ENCODE data around the gene BANP.
"Not testable (repeated sequence)": the region's sequence is repeated elsewhere in the genome, so short reads cannot be mapped to it uniquely, and the experiment has no call there.

The BANP gene

DNA sequence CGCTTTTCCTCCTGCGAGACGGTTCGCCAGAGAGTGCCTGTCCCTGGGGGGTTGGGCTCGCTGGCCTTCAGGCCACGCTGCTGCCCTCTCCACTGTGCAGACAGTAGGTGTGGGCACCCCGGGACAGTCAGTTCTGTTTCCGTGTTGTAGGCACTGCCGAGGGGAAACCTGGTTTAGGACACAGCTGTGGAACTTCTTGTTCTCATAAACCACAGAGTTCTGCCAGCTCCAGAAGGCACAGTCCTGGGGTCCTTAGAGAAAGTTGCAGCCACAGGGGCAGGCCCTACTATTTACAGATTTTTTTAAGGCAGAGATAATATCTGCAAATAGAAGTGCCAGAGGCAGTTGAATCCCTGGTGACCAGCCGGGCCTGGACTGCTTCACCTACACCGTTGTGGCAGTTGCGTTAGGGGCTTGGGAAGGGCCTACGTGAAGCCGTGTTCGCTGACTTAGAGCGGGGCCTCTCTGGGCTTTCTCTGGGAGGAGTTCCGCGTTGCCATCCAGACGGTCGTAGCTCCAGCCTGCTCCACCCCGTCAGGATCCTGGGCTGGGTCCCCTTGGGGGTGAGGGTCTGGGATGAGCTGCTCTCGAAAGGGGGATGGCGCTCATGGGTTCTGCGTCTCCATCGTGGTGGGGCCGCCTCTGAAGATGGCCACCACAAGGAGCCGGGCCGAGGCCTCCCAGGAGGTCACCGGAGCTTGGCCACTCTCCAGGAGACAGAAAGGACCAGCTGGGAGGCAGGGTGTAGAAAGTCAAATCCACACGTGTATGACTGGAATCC, 126.3 kb downstream of the BANP start:
- DNase-seq (ENCODE audit: low spot score) (no peak), FAIRE-seq (no peak)

DNA sequence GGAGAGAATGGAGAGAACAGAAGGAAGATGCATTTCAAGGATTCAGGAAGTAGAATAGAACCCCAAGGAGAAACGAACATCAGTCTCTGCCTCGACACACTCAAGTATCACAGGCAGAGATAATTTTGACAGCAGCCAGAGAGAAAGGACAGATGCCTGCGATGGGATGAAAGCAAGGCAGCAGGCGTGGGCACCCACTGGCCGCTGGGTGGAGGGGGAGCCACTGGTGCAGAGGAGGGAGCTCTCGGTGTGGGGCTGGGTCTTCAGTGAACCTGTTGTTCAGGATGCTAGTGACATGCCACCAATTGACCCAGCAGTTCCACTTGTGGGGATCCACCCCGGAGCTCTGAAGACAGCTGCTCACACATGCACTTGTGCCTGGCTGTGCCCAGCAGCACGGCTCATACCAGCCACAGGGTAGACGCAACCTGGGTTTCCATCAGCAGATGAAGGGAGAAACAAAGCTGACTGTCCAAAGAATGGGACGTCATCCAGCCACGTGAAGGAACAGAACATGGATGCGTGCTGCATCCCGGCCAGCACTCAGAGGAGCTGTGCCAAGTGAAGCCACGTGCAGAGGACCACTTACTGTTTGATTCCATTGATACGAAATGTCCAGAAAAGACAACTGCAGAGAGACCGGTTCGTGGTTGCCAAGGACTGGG, 127.0 kb downstream of the BANP start:
- no peak for FAIRE-seq
- no peak for DNase-seq (ENCODE audit: low spot score)

DNA sequence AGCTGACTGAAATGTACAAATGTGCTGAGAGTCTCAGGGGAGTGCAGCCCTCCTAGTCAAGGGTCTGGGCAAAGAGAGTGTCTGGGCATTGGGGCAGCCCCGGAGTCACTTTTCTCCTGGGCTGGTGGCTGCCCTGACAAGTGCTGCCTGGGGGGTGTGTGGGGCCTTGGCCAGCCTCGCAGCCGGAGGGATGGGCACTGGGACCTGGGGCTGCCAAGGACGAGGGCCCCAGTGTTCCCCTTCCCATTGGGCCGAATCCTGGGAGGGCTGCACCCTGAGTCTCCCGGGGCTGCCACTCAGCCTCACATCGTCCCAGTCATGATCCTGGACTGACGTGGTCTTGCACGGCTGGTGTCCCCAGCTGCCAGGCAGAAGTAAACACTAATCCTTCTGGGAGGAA, 132.3 kb downstream of the BANP start:
- FAIRE-seq (no peak), DNase-seq (ENCODE audit: low spot score) (no peak)

DNA sequence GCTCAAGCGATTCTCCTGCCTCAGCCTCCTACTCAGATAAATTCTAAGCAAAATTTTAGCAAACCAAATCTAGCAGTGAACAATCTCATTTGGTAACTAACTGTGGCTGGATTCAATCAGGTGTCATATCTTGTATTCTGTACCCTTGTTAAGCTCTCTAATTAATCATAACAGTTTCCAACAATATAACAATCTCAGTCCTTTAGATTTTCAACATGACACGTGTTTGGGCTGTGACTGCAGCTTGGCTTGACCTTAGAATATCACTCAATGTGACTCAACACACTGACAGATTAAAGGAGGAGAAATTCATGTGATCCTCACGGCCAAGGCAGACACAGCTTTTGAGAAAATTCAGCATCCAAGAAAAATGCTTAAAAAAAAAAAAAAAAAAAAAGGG, 133.6 kb downstream of the BANP start:
- FAIRE-seq: no peak
- no peak for DNase-seq (ENCODE audit: low spot score)

DNA sequence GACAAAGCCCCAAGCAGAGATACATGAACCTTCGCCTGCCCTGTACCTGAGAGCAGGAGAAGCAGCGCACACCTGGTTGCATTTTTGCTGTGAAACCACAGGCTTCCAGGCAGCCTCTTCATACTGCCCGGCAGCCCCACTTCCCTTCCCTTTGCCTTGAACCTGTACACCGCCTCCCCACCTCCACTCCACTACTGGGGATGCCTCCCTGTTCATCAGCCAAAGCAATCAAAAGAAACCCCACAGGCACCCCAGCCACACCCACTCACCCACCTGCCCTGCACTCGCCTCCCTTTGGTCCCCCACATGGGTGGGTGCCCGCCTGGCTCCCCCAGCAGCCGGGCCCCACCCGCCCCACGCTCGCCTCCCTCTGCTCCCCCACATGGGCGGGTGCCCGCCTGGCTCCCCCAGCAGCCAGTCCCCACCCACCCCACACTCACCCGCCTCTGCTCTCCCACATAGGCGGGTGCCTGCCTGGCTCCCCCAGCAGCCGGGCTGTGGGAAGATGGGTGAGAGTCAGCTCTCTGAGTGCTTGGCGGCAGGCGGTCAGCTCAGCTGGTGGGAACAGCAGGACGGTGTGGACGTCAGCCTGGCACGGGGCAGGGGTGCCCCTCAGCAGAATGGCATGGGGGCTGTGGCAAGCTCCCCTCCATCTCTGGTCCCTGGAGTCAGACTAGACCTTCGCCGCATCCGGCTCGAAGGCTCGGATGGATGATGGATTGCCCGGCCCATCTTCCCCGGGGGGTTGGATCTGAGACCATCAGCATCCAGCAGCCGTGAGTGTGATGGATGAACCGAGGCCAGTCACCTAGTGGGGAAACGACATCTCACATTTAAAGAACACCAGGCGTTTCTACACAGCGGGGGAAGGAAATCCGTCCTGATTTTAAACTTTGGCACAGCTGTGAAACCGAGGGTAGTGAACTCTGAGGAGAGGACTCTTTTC, 135.6 kb downstream of the BANP start:
- FAIRE-seq (no peak), DNase-seq (ENCODE audit: low spot score) (no peak)

DNA sequence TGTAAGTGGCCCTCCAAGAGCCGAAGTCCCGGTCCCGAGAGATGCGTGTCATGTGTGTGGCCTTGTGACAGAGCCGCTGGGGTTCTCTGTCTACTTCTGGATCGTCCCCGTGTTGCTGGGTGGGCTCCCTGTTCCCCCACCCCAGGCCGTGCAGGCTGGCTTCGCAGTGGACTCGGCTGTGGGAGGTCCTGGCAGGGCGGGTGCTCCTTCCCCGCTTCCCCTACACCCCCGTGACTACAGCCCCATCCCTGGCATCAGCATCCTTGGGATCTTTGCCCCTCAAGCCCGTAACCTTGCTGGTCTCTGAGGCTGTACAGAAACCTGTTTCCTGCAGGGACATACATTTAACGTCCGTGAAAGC, 136.3 kb downstream of the BANP start:
- no peak for FAIRE-seq
- DNase-seq (ENCODE audit: low spot score): no peak

DNA sequence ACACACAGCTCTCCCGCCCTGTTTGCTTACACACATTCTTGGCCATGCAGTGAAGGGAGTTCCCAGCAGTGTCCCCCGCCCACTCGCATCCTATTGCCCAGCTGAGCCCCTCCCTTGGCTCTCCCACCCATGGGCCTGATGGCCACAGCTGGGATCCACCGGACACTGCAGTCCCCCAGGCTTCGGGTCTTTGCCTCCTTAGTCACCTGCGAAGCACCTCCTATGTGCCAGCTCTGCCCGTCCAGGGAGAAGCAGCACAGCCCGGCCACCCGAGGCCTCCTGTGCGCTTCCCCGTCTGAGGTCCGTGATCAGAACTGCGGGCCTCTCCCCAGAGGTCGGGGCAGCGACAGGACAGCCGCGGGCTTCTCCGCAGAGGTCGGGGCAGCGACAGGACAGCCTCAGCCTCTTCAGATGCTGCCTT, 136.9 kb downstream of the BANP start:
- no peak for DNase-seq (ENCODE audit: low spot score)
- FAIRE-seq: no peak

DNA sequence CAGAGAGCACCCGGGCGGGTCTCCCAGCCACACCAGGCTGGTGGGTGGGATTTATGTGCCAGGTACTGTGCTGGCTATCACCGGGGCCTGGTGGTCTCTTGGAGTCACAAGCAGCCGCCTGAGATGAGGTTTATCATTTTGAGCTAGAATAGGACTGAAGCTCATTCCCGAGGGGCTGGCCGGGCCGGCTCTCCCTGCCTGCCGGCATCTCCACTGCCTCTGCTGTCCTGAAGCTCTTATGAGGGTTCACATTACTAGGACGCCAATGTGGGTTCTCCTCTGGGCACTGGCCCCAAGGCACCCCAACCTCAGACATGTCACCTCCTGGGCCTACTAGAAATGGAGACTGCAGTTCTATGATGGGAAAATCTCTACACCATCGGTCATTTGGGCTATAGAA, 137.4 kb downstream of the BANP start:
- DNase-seq (ENCODE audit: low spot score); FAIRE-seq: not testable (repeated sequence)

DNA sequence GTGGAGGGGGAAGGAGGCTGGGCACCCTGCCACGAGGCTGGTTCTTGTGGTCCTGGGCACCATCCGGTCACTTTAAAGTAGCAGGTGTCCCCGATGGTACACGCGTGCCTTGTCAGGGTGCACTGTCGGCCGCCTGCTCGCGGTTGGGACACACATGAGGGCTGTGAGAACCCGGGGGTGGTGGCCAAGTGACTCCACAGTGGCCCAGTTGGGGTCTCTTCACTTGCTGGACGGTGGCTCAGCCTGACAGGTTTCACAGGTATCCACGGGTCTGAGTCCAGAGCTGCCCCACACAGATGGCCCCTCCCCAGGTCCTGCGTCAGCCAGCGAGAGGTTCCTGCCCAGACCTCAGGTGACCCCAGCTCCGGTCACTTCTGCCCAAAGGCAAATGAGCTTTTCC, 137.8 kb downstream of the BANP start:
- not testable (repeated sequence) for DNase-seq (ENCODE audit: low spot score); FAIRE-seq

DNA sequence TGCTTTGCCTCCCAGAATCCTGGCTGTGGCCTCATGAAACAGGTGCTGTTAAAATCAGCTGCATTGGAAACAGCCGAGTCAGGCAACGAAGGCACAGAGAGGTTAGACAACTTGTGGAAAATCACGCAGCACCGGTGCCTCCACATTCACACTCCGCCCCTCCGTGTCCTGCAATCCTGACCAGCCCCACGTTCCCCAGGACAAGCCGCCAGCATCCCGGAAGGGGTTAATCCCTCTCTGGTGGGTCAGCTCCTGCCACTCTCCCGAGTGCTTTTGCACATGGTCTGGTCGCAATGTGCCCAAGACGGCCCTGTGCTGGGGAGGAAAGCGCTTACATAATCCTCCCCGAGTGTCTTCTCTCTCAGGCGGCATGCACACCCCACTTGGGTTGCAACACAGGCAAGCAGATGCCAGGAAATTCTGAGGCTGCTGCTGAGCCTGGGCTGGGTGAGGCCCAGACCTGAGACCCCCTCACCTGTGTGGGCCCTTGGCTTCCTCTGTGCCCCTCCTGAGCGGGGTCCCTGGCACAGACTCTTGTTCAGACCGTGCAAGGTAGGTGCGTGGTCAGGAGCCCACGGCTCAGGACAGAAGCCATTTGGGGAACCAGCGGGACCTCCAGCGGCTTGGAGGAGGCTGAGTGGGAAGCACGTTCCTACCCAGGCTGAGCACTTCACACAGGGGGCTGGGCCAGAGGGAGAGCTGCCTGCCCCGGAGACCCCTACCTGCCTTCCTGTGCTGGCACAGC, 138.6 kb downstream of the BANP start:
- DNase-seq (ENCODE audit: low spot score); FAIRE-seq: not testable (repeated sequence)

DNA sequence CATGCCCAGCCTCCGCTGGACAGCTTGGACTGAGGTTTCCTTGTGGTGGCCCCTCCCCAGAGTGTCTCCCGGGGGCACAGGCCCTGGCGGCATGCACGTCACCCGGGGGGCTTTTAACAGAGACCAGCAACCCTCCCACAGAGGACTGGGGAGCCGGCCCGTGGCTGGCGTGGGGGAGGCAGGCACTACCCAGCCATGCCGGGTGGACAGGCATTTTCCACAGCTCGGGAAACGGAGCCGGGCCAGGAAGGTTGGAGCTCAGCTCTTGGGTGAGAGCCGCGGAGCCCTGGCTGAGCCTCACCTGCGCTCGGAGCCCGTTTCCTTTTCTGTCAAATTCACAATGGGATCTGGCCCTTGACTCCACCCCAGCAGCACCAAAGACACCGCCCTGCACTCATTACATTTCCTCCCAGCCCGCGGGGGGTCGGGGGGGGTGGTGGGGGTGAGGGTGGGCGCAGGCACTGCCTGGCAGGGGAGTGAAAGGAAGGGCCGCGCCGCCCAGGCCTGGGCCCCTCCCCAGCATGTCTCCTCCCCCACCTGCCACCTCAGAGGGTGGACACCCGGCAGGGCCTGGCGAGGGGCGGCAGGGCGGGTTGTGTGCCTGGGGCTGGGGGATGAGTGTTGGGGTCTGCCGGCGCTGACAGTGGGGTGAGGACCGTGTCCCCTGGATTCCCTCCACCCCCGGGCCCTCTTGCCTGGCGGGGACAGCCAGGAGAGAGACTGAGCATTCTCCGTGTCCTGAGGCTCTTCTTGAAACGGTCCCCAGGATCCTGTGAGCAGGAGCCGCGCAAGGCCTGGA, 139.3 kb downstream of the BANP start:
- DNase-seq (ENCODE audit: low spot score); FAIRE-seq: not testable (repeated sequence)

DNA sequence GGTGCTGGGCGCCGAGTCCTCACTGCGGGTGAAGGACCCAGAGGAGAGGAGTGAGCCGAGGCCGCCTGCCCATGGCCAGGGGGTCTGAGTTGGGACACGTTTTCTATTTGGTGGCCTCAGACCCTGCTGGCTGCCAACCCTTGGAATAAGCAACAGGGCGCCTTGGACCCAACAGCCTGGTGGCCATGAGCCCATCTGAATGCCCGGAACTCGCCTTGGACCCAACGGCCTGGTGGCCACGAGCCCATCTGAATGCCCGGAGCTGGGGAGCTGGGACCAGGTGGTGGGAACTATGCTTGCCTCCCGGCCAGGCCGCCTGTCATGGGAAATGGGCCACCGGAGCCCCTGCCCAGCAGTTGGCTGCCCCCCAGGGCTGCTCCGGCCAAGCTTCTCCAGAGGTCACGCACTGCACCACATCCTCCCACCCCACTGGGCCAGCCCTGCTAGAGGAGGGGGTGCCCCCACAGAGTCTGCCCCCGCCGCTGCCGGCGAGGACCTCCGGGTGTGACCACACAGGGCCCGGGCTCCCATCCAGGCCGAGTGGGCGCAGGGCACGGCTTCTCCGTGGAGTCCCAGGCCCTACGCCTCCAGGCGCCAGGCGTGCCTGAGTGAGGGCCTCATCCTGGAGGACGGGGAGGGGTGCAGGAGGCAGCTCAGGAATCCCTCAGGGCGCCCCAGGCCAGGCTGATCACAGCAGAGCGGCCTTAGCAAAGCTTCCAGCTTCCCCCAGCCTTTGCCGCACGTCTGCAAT, 140.2 kb downstream of the BANP start:
- not testable (repeated sequence) for DNase-seq (ENCODE audit: low spot score); FAIRE-seq

DNA sequence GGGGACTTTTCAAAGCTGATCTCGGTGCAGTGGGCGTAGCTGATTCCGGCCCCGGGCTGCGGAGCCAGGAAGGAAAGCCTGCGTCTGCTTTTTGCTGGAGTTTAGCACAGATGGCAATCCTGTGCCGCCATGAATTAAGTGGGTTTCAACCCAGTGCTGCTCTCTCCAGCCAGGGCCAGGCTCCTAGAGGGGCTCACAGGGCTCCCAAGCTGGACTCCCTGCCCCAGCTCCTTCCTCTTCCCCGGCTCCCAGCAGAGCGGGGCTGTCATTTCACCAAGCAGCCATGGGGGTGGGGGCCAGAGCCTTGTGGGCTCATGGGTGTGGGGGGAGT, 140.7 kb downstream of the BANP start:
- DNase-seq (ENCODE audit: low spot score); FAIRE-seq: not testable (repeated sequence)

DNA sequence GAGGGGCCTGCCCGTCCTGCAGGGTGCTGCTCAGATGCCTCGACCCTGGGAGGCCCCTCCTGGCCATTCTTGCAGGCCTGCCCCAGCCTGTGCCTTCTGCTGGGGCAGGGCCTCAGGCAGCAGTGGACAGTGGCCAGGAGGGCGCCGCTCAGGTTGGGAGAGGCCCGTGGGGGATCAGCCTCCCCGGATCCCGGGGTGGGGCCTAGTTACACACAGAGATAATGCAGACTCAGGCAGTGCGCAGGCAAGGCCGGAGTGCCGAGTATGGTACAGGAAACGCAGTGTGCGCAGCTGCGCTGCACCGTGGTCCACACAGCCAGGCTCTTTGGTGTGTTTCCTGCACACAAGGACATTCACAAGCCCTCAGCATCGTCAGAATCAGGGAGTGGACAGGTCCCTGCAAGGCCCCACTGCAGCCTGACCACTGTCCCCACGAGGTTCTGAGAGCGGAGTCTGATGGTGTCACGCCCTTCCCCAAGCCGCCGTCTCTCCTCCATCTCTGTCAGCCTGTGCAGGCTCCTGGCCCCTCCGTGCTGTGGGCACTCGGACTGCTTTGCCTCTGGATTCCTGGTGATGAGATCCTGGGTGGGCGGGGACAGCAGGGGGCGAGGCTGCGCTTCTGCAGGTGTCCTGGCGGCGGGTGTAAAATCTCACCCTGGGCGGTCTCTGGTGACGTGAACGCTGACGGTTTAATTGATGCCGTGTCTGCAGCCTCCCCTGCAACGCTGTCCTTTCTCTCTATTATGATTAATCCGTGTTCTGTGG, 141.7 kb downstream of the BANP start:
- FAIRE-seq; DNase-seq (ENCODE audit: low spot score): not testable (repeated sequence)

DNA sequence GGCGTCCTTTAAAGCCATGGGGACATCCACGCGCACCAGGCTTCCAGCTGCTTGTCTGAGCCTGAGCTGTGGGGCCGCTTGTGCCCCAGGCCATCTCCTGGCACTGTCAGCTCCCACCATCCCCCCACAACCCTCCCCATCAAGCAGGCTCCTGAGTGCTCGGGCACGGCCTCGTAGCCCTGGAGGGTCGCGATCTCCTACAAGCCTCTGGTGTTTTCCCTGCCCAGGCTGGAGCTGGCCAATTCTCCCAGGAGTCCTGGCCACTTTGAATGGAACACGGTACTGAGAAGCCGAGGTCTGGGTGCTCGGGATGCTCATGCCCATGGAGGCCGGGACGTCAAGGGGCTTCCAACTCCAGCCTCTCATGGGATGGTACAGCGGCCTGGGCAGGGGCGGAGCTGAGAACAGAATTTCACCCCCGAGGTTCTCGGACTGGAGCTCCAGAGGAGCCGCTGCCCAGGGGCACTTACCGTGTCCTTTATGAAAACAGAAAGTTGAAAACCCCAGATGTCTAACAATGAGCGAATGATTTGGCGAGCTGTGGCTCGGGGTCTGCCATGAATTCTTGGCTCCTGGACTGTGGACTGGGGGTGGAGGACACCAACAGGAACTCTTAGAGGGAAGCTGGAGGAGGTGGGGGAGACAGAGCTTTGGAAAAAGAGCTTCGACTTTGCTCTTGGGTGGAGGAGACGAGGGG, 142.5 kb downstream of the BANP start:
- not testable (repeated sequence) for DNase-seq (ENCODE audit: low spot score); FAIRE-seq

DNA sequence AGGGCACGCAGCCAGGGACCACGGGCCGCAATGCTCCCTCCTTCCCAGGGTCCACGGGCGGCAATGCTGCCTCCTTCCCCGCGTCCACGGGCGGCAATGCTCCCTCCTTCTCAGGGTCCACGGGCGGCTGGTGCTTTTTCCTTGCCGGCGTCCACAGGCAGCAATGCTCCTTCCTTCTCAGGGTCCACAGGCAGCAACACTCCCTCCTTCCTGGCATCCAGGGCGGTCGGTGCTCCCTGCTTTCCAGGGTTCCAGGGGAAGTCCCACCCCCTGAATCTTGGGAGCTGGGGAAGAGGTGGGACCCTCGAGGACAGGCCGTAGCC, 143.0 kb downstream of the BANP start:
- FAIRE-seq; DNase-seq (ENCODE audit: low spot score): not testable (repeated sequence)

DNA sequence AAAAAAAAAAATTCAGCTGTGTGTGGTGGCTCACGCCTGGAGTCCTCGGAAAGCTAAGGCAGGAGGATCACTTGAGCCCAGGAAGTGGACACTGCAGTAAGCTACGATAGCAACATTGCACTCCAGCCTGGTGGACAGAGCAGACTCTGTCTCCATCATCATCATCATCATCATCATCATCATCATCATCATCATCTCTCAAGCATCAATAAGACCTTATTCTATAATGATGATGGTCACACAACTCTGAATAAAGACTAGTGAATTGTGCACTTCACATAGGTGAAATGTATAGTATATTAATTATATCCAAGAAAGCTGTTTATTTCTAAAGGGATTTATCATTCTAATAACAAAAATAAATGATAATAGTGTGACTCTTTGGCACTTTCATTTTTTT, 143.7 kb downstream of the BANP start:
- DNase-seq (ENCODE audit: low spot score); FAIRE-seq: not testable (repeated sequence)

DNA sequence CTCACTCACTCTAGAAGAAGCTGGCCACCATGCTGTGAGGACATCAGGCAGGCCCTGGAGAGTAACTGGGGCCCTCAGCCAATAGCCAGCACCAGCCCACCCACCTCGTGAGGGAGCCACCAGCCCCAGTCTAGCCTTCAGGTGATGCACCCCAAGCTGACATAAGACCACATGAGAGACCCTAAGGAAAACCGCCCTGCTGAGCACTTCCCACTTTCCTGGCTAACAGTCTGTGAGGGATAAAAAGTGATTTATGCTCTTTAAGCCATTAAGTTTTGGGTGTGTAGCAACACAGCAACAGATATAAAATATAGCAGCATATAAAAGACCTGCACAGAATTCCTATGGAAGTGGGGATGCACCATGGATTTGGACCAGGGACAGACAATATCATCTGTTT, 145.4 kb downstream of the BANP start:
- DNase-seq (ENCODE audit: low spot score); FAIRE-seq: not testable (repeated sequence)
